IMR-90 (cell line): ENCODE measurements around the gene SEL1L. TPM values are rescaled to one million over a fixed set of nuclear protein-coding genes. Genes with fewer than 3 reads are reported as not detected.

Experiments
- ATAC-seq: fragments of 200-7000 bp; cut with Tn5 transposase; 2 replicates; pipeline ENCODE4 v1.9.1; 2020; ENCODE audit warnings: low read depth, mild to moderate bottlenecking, moderate library complexity
- BruUV-seq: library from RNA; stranded (reverse); fragments of 400-500 nt; replicated peaks from 2 replicates; lab custom pipeline; 2021; lab: Mats Ljungman, UMichigan
- CTCF ChIA-PET: fragments of 300-600 bp; formaldehyde crosslinking; extraction: SDS; loops from one replicate; lab custom pipeline; 2021; ENCODE audit warnings: antibody characterized with exemption; lab: Yijun Ruan, JAX
- POLR2A ChIA-PET: fragments of 300-600 bp; sonication (Branson Sonifier 250); formaldehyde crosslinking; loops from one replicate; lab custom pipeline; 2022; ENCODE audit warnings: antibody characterized with exemption; ENCODE audit not compliant: unreplicated experiment; lab: Charles Lee
- DNase-seq: peaks from one replicate; pipeline ENCODE4 v3.0.0; 2013
- H2AFZ ChIP-seq: replicated peaks from 2 replicates; pipeline ENCODE3; 2013; ENCODE audit warnings: low read length, mild to moderate bottlenecking; ENCODE audit not compliant: poor library complexity
- H2AK5ac ChIP-seq: 2 replicates; pipeline ENCODE4 v1.6.1; 2013; ENCODE audit warnings: low read depth, low read length, inconsistent platforms
- H2AK9ac ChIP-seq: replicated peaks from 2 replicates; pipeline ENCODE3; 2013; ENCODE audit warnings: mild to moderate bottlenecking, low read depth, low read length, moderate library complexity; ENCODE audit not compliant: poor library complexity
- H2BK120ac ChIP-seq: 2 replicates; pipeline ENCODE4 v1.6.1; 2013; ENCODE audit warnings: low read depth, low read length, inconsistent platforms
- H2BK15ac ChIP-seq: 3 replicates; pipeline ENCODE4 v1.6.1; 2013; ENCODE audit warnings: low read depth, low read length, inconsistent platforms
- H2BK20ac ChIP-seq: 2 replicates; pipeline ENCODE4 v1.6.1; 2013; ENCODE audit warnings: low read depth, mild to moderate bottlenecking, inconsistent platforms, low read length, moderate library complexity
- H2BK5ac ChIP-seq: 2 replicates; pipeline ENCODE4 v1.6.1; 2013; ENCODE audit warnings: mild to moderate bottlenecking, low read depth, low read length, inconsistent platforms; ENCODE audit not compliant: poor library complexity, severe bottlenecking
- H3K14ac ChIP-seq: replicated peaks from 2 replicates; pipeline ENCODE4 v1.6.1; 2013; ENCODE audit warnings: low read depth, low read length, inconsistent platforms
- H3K18ac ChIP-seq: 2 replicates; pipeline ENCODE4 v1.6.1; 2013; ENCODE audit warnings: low read depth, low read length, control low read depth
- H3K23ac ChIP-seq: 2 replicates; pipeline ENCODE4 v1.6.1; 2013; ENCODE audit warnings: low read depth, low read length, inconsistent platforms
- H3K27ac ChIP-seq: 2 replicates; pipeline ENCODE4 v1.5.1; 2013; ENCODE audit warnings: mild to moderate bottlenecking, control low read depth, low read length; ENCODE audit not compliant: insufficient read depth
- H3K27me3 ChIP-seq: 2 replicates; pipeline ENCODE4 v1.6.1; 2013; ENCODE audit warnings: low read length; ENCODE audit not compliant: control insufficient read depth, insufficient read depth
- H3K36me3 ChIP-seq: 2 replicates; pipeline ENCODE4 v1.6.1; 2013; ENCODE audit warnings: low read length, mixed read lengths; ENCODE audit not compliant: control insufficient read depth, insufficient read depth
- H3K4ac ChIP-seq: 2 replicates; pipeline ENCODE4 v1.6.1; 2013; ENCODE audit warnings: low read depth, low read length, inconsistent platforms
- H3K4me1 ChIP-seq: 2 replicates; pipeline ENCODE4 v1.6.1; 2013; ENCODE audit warnings: low read length, mixed read lengths; ENCODE audit not compliant: control insufficient read depth, insufficient read depth
- H3K4me2 ChIP-seq: 2 replicates; pipeline ENCODE4 v1.6.1; 2013; ENCODE audit warnings: low read depth, mild to moderate bottlenecking, control low read depth, low read length, moderate library complexity
- H3K4me3 ChIP-seq: 2 replicates; pipeline ENCODE4 v1.5.1; 2013; ENCODE audit warnings: low read depth, mild to moderate bottlenecking, control low read depth, low read length, moderate library complexity; ENCODE audit not compliant: insufficient read depth
- H3K56ac ChIP-seq: 2 replicates; pipeline ENCODE4 v1.6.1; 2013; ENCODE audit warnings: low read length, inconsistent platforms; ENCODE audit not compliant: insufficient read depth; ENCODE audit errors: extremely low read depth
- H3K79me1 ChIP-seq, 2 experiments: 2 replicates each; pipeline ENCODE4 v1.6.1; 2013; ENCODE audit warnings: low read length in 2 of 2, inconsistent platforms in 1 of 2, low read depth in 1 of 2
- H3K9ac ChIP-seq: 2 replicates; pipeline ENCODE4 v1.6.1; 2013; ENCODE audit warnings: low read depth, low read length, control low read depth
- H3K9me1 ChIP-seq: 2 replicates; pipeline ENCODE4 v1.6.1; 2013; ENCODE audit warnings: low read length, inconsistent platforms; ENCODE audit not compliant: insufficient read depth
- H3K9me3 ChIP-seq: 2 replicates; pipeline ENCODE4 v1.6.1; 2013; ENCODE audit warnings: low read length; ENCODE audit not compliant: control insufficient read depth, insufficient read depth
- H4K20me1 ChIP-seq: 2 replicates; pipeline ENCODE4 v1.6.1; 2013; ENCODE audit warnings: low read length, inconsistent platforms; ENCODE audit not compliant: insufficient read depth
- H4K5ac ChIP-seq: 2 replicates; pipeline ENCODE4 v1.6.1; 2013; ENCODE audit warnings: mild to moderate bottlenecking, low read depth, low read length, control low read depth
- H4K8ac ChIP-seq, 2 experiments: 2 replicates each; pipeline ENCODE4 v1.6.1; 2013; ENCODE audit warnings: low read depth in 2 of 2, low read length in 2 of 2, control low read depth in 1 of 2, inconsistent platforms in 1 of 2
- H4K91ac ChIP-seq: 2 replicates; pipeline ENCODE4 v1.6.1; 2013; ENCODE audit warnings: low read depth, low read length, inconsistent platforms; ENCODE audit not compliant: insufficient read depth
- BHLHE40 ChIP-seq: fragments of 150-350 bp; IDR thresholded peaks from 2 replicates; pipeline ENCODE4 v1.6.1; 2016; ENCODE audit warnings: mild to moderate bottlenecking, low read depth, low read length
- CEBPB ChIP-seq: IDR thresholded peaks from 2 replicates; pipeline ENCODE4 v1.6.1; 2012; ENCODE audit warnings: low read depth, low read length, improper control_type of control experiment
- CHD1 ChIP-seq: IDR thresholded peaks from 2 replicates; pipeline ENCODE4 v1.6.1; 2012; ENCODE audit warnings: low read depth, low read length, improper control_type of control experiment
- MAFK ChIP-seq: IDR thresholded peaks from 2 replicates; pipeline ENCODE4 v1.6.1; 2012; ENCODE audit warnings: low read depth, low read length, improper control_type of control experiment
- MAZ ChIP-seq: IDR thresholded peaks from 2 replicates; pipeline ENCODE4 v1.6.1; 2012; ENCODE audit warnings: low read depth, mild to moderate bottlenecking, low read length, improper control_type of control experiment, moderate library complexity, borderline replicate concordance
- MXI1 ChIP-seq: IDR thresholded peaks from 2 replicates; pipeline ENCODE4 v1.6.1; 2012; ENCODE audit warnings: low read depth, mild to moderate bottlenecking, low read length, moderate library complexity, borderline replicate concordance
- NFE2L2 ChIP-seq: fragments of 150-350 bp; IDR thresholded peaks from 2 replicates; pipeline ENCODE4 v1.6.1; 2016; ENCODE audit warnings: low read depth, mild to moderate bottlenecking, low read length
- POLR2A ChIP-seq: IDR thresholded peaks from 2 replicates; pipeline ENCODE4 v1.6.1; 2012; ENCODE audit warnings: mild to moderate bottlenecking, low read depth, low read length
- RAD21 ChIP-seq: IDR thresholded peaks from 2 replicates; pipeline ENCODE4 v1.6.1; 2012; ENCODE audit warnings: low read length, improper control_type of control experiment
- RCOR1 ChIP-seq: IDR thresholded peaks from 2 replicates; pipeline ENCODE4 v1.6.1; 2012; ENCODE audit warnings: mild to moderate bottlenecking, low read length, improper control_type of control experiment; ENCODE audit not compliant: insufficient replicate concordance
- RFX5 ChIP-seq: IDR thresholded peaks from 2 replicates; pipeline ENCODE4 v1.8.0; 2012; ENCODE audit warnings: low read depth, mild to moderate bottlenecking, low read length, moderate library complexity
- SMC3 ChIP-seq: fragments of 150-350 bp; IDR thresholded peaks from 2 replicates; pipeline ENCODE4 v1.6.1; 2016; ENCODE audit warnings: low read depth, mild to moderate bottlenecking, antibody characterized with exemption, low read length, moderate library complexity
- WGBS, 2 experiments: methylation state at CpG; one replicate each; pipeline versions ENCODE4 v1.1.5 to v1.1.7; 2013; ENCODE audit warnings: missing lambda C conversion rate in 2 of 2; ENCODE audit not compliant: insufficient read length in 1 of 2; ENCODE audit errors: extremely low coverage in 2 of 2; 5-methylcytosine and 5-hydroxymethylcytosine counted together
- dilution Hi-C: fragments of 300-500 bp; cut with HindIII; formaldehyde crosslinking; loops from one replicate; pipeline ENCODE4 v1.14.3; 2018; ENCODE audit warnings: low sequenced_read_pairs; ENCODE audit not compliant: unreplicated experiment
- in situ Hi-C: fragments of 300-500 bp; cut with MboI; formaldehyde crosslinking; loops from 3 replicates; pipeline ENCODE4 v1.14.3; 2019; ENCODE audit warnings: low sequenced_read_pairs, inconsistent platforms, mixed read lengths
- intact Hi-C: fragments of 100-400 bp; cut with micrococcal nuclease; formaldehyde crosslinking; loops from 2 replicates; pipeline ENCODE4 v1.10.0; 2022
- polyA plus RNA-seq, 3 experiments: library from polyadenylated mRNA; depleted of rRNA; stranded (reverse); fragments of >200 nt; gene quantifications; 2 replicates each; pipeline ENCODE4 v1.2.3, GENCODE V29; 2012; ENCODE audit warnings: low replicate concordance in 1 of 3
- total RNA-seq: library from RNA; depleted of rRNA; stranded (reverse); fragments of >200 nt; gene quantifications from 2 replicates; pipeline ENCODE4 v1.2.3, GENCODE V29; 2012
- TF ChIP-seq, protein P1 (sequence below): fragments of 150-350 bp; IDR thresholded peaks from 2 replicates; pipeline ENCODE4 v1.6.1; 2017; ENCODE audit warnings: mild to moderate bottlenecking, antibody characterized with exemption, low read length, low read depth
- TF ChIP-seq, protein P2 (sequence below): fragments of 150-350 bp; IDR thresholded peaks from 2 replicates; pipeline ENCODE4 v1.6.1; 2016; ENCODE audit warnings: low read depth, mild to moderate bottlenecking, low read length, moderate library complexity, borderline replicate concordance
- TF ChIP-seq, protein P3 (sequence below): conservative IDR thresholded peaks from 2 replicates; pipeline ENCODE4 v1.5.1; 2012; ENCODE audit warnings: mild to moderate bottlenecking, low read depth, low read length, improper control_type of control experiment

Gene SEL1L
- total and polyA plus RNA-seq, 2 of the 4 experiments (the other 2 are of a cell fraction), result 21.0 to 62.4 TPM

DNA sequence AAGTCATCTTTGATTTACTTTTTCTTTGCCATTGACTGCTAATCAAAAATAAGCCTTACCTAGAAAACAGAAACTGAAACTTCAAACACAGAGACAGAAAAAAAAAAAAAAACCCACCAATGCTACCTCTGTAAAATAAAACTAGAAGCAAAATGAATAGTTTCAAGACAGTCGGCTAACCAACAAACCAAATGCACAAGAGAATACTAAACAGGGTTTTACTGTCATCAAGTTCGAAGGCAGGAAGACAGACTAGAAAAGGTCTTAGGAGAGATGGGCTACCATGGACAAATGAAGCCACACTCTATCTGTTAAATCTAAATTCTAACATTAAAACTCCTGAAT lies 59.5 kb downstream of the SEL1L start:
- Histone ChIP-seq H2BK5ac (no peak overlapping the region), H2AFZ (no peak overlapping the region), H3K27ac (no peak overlapping the region), H2AK9ac (no peak overlapping the region), H3K4ac (no peak overlapping the region), H3K79me1 (no peaks in the 10 kb centered on the region), H3K18ac (no peak overlapping the region), H3K4me1 (peaks cover 4% of the 10 kb centered on the region; the same call in 1 of the 2 replicates), H3K4me3 (no peak overlapping the region), H4K8ac (no peak overlapping the region), H3K14ac (no peak overlapping the region), H4K20me1 (no peaks in the 10 kb centered on the region), H4K91ac (no peak overlapping the region), H2BK15ac (no peak overlapping the region), H4K5ac (no peak overlapping the region), H2AK5ac (no peak overlapping the region), H3K27me3 (no peaks in the 10 kb centered on the region), H3K9me1 (peaks cover 4% of the 10 kb centered on the region; the same call in 1 of the 2 replicates), H2BK120ac (no peak overlapping the region), H3K23ac (no peak overlapping the region), H3K4me2 (no peak overlapping the region; the same call in 1 of the 2 replicates), H3K56ac (no peak overlapping the region), H3K36me3 (peaks cover 22% of the 10 kb centered on the region), H3K9ac (no peak overlapping the region), H3K9me3 (no peaks in the 10 kb centered on the region), H2BK20ac (no peak overlapping the region)
- TF ChIP-seq, protein P1, sequence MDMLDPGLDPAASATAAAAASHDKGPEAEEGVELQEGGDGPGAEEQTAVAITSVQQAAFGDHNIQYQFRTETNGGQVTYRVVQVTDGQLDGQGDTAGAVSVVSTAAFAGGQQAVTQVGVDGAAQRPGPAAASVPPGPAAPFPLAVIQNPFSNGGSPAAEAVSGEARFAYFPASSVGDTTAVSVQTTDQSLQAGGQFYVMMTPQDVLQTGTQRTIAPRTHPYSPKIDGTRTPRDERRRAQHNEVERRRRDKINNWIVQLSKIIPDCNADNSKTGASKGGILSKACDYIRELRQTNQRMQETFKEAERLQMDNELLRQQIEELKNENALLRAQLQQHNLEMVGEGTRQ, result no peak
- no peak for TF ChIP-seq SMC3
- no peak for TF ChIP-seq BHLHE40
- no peak for TF ChIP-seq RFX5
- no peak for TF ChIP-seq MAZ
- no peak for TF ChIP-seq MXI1
- TF ChIP-seq RCOR1, result no peak
- no peak for TF ChIP-seq CEBPB
- TF ChIP-seq MAFK, result no peak
- TF ChIP-seq NFE2L2, result no peak
- no peak for TF ChIP-seq POLR2A
- TF ChIP-seq, protein P2, sequence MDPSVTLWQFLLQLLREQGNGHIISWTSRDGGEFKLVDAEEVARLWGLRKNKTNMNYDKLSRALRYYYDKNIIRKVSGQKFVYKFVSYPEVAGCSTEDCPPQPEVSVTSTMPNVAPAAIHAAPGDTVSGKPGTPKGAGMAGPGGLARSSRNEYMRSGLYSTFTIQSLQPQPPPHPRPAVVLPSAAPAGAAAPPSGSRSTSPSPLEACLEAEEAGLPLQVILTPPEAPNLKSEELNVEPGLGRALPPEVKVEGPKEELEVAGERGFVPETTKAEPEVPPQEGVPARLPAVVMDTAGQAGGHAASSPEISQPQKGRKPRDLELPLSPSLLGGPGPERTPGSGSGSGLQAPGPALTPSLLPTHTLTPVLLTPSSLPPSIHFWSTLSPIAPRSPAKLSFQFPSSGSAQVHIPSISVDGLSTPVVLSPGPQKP, result no peak
- no peak for TF ChIP-seq RAD21
- TF ChIP-seq, protein P3, sequence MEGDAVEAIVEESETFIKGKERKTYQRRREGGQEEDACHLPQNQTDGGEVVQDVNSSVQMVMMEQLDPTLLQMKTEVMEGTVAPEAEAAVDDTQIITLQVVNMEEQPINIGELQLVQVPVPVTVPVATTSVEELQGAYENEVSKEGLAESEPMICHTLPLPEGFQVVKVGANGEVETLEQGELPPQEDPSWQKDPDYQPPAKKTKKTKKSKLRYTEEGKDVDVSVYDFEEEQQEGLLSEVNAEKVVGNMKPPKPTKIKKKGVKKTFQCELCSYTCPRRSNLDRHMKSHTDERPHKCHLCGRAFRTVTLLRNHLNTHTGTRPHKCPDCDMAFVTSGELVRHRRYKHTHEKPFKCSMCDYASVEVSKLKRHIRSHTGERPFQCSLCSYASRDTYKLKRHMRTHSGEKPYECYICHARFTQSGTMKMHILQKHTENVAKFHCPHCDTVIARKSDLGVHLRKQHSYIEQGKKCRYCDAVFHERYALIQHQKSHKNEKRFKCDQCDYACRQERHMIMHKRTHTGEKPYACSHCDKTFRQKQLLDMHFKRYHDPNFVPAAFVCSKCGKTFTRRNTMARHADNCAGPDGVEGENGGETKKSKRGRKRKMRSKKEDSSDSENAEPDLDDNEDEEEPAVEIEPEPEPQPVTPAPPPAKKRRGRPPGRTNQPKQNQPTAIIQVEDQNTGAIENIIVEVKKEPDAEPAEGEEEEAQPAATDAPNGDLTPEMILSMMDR, result no peak
- TF ChIP-seq CHD1, result no peak
- dilution Hi-C loops (no loop called here), intact Hi-C loops (no loop called here), in situ Hi-C loops (no loop called here)
- no CpG with 5 or more reads among the region's 2 CpGs for WGBS, 2 experiments
- POLR2A ChIA-PET, result no interaction called here
- ATAC-seq (no peak), DNase-seq (no peak)
- BruUV-seq, result no TSS peak
- CTCF ChIA-PET, result no interaction called here
